HG03342 (cell line): ENCODE data around the gene SKOR1.
A peak's percentile ranks its signal among the peaks of the same experiment; 100 is the strongest.

Experiments used
- ATAC-seq: cut with Tn5 transposase; IDR thresholded peaks from one replicate; pipeline ENCODE4 v1.9.1; 2021; ENCODE audit warnings: mild to moderate bottlenecking, moderate library complexity; ENCODE audit not compliant: unreplicated experiment

SKOR1 gene, protein sequence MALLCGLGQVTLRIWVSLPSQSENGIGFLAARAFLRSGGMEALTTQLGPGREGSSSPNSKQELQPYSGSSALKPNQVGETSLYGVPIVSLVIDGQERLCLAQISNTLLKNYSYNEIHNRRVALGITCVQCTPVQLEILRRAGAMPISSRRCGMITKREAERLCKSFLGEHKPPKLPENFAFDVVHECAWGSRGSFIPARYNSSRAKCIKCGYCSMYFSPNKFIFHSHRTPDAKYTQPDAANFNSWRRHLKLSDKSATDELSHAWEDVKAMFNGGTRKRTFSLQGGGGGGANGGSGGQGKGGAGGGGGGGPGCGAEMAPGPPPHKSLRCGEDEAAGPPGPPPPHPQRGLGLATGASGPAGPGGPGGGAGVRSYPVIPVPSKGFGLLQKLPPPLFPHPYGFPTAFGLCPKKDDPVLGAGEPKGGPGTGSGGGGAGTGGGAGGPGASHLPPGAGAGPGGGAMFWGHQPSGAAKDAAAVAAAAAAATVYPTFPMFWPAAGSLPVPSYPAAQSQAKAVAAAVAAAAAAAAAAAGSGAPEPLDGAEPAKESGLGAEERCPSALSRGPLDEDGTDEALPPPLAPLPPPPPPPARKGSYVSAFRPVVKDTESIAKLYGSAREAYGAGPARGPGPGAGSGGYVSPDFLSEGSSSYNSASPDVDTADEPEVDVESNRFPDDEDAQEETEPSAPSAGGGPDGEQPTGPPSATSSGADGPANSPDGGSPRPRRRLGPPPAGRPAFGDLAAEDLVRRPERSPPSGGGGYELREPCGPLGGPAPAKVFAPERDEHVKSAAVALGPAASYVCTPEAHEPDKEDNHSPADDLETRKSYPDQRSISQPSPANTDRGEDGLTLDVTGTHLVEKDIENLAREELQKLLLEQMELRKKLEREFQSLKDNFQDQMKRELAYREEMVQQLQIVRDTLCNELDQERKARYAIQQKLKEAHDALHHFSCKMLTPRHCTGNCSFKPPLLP

DNA sequence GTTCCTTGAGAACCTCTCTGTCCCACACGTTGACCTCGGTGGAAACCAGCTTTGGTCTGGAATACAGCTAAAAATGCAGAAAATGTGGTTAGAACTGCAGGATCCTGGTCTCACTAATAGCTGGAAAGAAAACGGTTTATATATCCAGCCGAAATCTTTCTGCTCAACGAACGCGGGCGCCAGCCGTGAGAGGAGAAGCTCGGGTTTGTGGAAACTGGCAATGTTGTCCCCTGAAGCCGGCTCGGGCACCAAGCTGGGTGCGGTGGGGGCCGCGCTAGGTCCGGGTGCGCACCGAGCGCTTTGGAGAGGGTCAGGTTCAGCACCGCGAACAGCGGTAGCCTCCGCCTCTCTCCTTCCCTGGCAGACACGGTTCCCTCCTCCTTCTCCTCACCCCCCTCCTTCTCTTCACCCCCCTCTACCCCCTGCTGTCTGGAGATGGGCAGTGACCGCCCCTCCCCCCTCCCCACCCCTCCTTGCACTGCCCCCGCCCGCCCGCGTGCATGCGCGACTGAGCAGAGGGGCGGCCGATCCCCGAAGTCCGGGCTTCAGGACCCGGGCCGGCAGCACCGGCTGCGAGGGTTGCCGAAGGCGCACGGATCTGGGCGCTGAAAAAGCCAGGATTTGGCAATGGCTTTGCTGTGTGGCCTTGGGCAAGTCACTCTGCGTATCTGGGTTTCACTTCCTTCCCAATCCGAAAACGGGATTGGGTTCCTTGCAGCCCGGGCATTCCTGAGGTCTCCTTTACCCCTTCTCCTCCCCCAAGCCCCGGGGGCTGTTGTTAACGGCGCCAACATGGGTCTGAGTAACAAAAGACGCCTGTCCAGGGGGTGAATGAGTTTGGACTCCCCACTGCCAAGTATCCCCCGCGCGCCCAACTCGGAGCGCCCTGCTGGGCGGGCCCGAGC, at the start of gene SKOR1:
Gene SKOR1, plus strand, starts transcription at position 534 of the 905 bp plus-strand sequence. Its CDS starts 94 bp downstream, at position 628.
- ATAC-seq: no peak

DNA sequence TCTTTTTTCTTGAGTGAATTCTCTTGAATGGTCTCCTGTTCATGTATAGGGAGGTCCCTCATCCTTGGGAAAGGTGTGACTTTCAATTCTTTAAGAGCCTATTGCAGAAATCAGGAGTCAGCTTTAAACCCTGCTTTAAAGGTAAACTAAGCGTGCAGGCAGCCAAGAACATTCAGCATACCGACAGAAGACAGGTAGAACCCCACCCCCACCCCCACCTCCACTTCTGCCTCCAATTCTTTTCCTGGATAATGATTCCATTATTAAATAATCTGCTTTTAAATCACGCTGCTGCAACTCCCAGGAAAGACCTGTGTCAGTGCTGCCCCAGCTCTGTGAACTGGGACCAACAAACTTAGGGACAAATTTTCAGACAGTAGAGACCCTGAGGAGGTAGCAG, 49.3 kb upstream of the SKOR1 start:
- no peak for ATAC-seq

DNA sequence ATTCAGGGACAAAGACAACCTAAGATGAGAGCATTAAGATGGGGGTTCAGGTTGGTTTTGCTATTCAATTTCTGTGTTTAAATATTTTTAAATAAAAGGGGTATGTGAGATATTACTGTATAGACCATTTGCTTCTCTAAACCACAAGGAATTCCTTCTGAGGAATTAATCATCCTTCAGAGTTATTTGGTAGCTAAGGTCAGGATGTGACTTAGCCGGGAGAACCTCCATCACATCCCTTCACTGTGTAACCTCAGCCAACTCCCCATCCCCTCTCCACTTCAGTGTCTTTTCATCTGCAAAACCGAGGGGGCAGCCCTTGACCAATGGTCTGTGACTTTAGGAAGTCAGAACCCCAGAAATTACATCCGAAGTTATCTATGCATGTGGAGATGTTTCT, 48.7 kb upstream of the SKOR1 start:
- ATAC-seq: no peak

DNA sequence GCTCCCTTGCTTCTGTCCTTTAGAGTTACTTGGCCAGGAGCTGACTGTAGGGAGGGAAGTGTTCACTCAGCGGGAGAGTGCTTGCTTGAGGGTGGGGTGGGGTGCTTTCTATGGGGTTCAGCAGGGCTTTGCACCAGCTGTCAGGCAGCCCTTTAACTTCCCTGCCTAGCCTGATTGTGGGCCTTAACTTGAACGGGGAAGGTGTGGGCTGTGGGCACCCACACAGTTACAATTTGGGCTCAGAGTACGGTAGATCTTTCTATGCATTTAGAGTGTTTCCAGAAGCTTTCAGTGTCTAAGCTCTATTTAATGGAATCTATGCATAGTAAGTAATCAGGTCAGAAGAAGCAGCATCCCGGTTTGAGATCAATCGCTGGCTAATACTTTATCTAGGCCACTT, 48.2 kb upstream of the SKOR1 start:
- ATAC-seq: no peak

DNA sequence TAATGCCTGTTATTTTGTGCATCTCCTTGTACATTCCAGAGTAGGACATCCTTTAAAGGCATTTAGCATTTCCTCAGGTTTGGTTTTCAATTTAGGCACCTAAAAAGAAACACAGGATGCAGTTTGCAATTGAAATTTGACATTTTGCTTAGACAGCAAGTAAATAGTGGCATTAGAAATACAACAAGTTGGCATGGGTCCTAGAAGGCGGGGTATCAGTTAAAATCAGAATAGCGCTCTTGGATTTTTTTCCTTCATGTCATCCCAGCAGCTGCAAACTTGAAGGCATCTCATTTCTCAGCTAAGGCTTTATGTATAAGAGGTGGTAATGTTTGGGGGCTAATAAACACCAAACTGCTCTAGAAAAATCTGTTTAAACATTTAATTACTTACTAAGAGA, 47.5 kb upstream of the SKOR1 start:
- no peak for ATAC-seq

DNA sequence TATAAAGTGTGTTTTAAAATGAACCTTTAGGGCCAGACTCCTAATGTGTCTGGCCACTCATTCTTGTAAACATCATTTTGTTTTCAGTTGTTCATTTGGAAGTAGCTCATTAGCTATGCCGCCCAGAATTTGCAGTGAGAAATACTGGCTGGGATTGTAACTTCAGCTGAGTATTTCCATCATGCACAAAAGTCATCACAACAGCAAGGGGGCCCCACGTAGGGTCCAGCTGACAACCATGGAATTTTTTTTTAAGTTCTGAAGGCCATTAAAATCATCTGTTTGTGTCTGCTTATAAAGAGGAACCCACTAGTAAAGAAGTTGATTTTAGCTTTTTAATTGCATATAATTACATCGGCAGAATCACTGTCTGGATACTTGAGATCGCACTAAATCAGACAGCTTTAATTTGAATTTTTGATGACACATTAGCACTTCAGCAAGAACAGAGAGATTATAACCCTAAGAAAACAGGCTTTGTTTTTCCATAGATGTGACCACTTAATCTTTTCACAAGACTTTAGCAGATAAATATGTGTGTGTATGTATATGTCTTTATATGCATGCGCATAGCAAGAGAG, 46.3 kb upstream of the SKOR1 start:
- ATAC-seq: no peak

DNA sequence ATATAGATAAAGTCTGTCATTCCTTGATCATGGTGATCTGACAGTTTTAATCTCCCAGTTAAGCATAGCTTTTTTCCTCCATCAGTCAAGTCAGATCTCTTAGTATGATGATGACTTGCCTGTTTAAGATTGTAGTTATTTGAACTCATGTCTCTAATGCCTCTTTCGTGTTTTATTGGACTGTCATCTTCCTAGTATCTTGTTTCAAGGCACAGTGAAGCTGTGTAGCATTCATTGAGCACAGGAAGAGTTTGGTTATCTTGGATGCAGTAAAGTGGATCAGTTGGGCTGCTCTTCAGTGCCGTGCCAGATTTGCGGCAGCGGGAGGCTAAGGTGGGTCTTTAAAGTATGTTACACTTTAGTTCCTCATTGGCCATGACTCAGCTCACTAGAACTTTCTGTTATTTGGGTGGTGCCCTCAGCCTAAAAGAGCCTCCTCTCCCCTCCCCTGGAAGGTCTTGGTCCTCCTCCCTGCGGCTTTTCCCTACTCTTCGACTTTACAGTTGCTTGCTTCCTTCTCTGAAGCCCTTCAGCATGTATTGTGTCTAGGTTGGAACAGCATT, 45.7 kb upstream of the SKOR1 start:
- ATAC-seq: no peak

DNA sequence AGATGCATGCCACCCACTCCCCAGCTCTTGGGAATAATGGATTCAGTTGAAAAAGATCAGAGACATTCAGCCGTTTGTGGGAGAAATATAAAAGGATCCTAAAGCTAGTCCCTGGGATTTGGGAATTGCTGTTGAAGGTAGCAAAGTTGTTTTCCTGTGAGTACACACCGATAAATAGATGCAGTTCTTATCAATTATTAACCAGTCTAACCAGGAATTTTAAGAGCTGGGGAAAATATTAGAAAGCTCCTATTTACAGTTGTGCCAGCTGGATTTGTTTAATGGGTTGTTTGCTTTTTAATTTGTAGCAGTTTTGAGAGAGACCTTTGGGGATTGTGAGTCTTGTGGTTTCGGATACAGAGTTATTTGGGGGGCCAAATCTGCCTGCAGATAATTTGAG, 44.2 kb upstream of the SKOR1 start:
- ATAC-seq: no peak

DNA sequence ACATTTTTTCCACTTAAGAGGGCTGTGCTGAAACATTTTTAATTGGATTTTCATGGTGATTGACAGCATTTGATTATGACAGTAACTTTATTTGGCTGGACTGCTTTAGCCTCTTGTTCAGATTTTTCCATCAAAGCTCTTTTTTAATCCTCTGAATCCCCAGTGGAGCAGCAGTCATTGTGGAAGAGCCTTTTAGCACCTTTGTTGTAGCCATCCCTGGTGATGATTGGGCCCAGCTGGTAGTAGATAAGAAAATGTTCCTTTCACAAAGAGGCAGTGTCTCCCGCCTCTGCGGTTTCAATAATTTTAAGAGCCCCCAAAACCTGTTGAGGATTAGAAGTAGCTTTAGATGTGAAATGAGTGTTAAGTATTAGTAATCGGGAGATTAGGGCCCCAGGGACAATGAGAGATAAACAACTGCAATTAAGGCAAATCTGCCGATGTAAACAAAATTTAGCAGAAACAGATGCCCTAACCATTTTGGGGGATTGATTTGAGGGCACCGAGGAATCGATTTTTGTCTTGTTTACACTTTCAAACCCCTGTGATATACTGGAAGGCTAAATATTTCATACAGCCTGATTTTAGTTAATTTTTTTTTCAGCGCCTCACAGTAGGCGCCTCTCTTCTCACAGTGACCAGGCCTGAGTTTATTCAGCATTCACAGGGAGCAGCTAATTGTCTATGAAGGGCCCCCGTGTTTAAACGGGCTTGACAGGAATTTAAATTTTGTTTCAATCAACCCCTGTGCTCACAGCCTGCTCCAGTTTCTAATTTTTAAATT, 43.2 kb upstream of the SKOR1 start:
- ATAC-seq: no peak

DNA sequence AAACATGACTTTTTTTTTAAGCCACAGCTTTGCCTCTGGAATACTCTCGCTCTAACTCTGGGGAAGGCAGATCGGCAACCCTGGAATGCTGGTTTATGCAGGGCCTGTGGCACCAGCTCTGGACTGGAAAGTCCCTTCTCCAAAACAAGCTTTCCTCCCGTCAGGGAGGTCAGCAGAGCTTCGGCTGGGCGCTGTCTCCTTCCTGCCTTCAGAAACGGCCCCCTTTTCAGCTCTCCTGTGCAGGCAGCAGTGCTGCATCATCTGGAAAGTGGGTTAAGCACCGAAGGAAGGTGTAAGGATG, 42.7 kb upstream of the SKOR1 start:
- no peak for ATAC-seq

DNA sequence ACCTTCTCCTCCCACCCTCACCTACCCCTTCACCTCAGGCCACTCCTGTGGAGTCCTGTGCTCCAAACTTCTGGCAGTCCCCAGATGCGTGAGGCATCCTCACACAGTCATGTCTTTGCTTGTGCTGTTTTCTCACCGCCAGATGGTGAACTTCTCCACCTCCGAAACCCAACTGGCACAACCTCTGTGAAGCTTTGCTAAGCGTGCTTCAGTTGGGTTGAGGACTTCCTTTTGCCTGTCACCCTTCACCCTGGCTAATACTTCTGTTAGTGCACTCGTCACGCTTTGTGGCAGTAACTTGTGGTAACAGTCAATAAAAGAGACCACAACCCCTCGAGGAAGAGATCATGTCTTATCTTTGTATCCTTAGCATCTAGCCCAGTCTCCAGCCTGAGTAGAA, 42.0 kb upstream of the SKOR1 start:
- ATAC-seq: no peak

DNA sequence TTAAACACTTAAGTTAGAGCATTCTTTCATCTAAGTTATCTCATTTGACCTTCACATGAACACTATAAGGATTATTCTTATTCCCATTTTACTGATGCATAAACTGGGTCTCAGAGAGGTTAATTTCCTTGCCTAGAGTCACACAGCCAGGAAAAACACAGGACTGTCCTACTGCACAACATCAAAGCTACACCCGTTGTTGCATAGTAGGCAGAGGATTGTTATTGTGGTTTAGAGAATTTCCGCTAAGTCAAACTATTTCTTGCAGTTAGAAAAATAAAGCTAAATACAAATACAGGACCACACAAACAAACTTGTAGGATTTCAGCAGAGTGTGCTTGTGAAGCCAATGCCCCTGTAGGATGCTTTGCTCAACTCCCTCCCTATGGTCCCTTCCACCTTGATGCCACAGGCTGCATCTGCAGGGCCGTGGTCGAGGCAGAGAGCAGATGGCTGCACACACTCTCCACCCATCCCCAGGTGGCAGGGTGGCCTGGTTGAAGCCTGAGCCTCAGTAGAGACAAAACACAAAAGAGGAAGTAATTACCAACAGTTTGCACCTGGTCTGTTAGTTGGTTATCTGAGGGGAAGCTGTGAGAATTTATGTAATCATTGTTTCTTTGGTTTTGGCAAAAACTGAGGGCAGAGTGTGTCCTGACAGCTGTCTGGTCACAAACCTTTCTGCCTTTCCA, 41.1 kb upstream of the SKOR1 start:
- peak; percentile 83 for ATAC-seq

DNA sequence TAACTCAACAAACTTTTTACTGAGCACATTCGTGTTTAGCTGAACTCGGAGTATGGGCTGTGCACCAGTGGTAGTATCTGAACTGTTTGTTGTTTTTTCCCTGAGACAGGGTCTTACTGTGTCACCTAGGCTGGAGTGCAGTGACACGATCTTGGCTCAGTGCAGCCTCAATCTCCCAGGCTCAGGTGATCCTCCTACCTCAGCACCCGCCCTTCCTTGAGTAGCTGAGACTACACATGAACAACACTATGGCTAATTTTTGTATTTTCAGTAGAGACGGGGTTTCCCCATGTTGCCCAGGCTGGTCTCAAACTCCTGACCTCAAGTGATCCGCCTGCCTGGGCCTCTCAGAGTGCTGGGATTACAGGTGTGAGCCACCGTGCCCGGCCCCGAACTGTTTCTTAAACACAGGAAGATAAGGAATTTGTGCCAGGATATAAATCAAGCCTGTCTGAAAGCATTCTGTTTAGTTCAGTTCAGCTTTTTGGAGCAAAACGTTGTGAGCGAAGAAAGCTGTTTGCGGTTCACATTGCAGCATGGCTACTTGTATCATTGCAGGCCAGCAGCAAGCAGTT, 40.4 kb upstream of the SKOR1 start:
- ATAC-seq: peak; percentile 21

DNA sequence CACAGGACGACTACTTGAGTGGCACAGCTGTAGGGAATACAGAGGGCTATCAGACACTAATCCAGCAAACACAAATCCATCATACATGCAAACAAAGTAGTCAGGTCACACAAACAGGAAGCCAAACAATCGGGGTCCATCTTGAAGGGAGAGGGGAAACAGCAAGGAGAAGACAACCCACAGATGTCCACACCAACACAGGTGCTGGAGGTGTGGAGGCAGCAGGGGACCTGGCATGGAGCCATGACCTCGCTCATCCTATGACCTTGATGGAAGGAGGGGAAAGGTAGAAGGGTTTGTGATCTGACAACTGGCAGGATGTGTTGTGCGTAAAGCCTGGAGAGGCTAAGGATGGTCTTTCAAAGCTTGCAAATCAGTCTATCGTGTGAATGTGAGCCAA, 39.9 kb upstream of the SKOR1 start:
- no peak for ATAC-seq

DNA sequence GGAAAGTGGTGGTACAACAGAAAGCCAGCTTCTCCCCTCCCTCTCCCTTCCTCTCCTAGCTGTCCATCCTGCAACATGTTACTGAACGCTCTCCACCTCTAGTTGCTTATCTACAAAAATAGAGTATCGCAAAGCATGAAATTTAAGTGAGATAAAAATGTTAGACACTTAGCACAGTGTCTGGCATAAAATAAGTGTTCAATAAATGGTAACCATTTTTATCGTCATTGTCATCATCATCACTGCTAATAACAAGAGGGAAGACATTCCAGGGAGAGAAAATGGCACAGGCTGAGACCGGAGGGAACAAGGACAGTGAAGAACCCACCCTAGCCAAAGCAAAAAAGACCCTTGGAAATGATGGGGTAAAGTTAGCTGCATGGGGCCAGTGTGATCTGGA, 38.7 kb upstream of the SKOR1 start:
- no peak for ATAC-seq

DNA sequence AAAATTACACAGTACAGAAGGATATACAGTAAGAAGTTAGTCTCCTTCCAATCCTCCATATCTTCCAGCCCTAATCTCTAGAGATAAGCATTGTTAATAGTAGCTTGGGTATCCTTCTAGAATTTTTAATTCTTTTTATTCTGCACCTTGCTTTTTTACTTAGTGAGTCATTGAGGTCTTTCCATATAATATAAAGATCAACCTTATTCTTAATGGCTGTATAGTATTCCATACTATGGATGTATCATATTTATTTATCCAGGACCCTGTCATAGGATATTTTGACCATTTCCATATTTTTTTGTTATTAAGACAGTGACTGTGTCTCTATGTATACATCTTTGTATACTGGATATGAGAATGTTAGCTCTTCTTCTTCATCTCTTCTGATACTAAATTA, 36.3 kb upstream of the SKOR1 start:
- no peak for ATAC-seq

DNA sequence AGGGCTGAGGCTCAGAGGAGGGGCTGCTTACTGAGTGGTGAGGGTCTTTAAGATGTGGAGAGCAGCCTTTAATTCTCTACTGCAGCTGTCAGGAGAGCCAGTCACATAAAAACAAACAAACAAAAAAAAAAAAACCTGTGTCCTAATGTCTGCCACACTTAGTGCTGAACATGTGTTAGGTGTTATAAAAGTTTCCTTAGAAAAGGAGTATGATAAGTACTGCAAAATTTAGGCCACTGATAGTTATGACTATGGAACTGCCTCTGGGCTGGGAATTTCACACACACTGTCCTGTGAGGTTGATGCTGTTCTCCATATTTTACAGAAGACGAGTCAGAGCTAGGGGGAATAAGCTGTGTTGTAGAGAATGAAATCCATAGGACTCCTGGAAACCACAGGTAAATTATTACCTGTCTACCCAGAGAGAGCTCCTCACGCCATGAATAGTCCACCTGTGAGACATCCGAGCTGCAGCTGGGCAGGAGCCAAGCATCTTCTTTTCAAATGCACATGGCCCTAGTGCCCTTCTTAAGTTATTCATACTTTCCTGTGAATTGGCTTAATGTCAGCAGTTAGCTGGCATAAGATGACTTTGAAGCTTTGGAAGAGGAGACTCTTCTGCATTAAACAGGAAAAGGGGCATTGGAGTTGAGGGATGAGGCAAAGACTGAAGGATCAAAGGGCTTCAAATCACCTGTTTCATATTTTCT, 34.5 kb upstream of the SKOR1 start:
- ATAC-seq: no peak
